ENCODE measurements around the gene SEBOX. TPM values are rescaled to one million over a fixed set of nuclear protein-coding genes. Genes with fewer than 3 reads are reported as not detected.

SEBOX gene
- polyA plus RNA-seq, 1 experiment: not detected

GRCh38 chr17:28407130-28407973 lies 42.4 kb upstream of the SEBOX start:
- Histone ChIP-seq H3K27ac (ENCODE audit: low read depth, low read length) (no peak overlapping the region), H3K4me3 (ENCODE audit: low read depth, low read length) (no peak overlapping the region), H3K27me3 (ENCODE audit: control insufficient read depth, insufficient read depth, low read length) (peaks cover 12% of the 10 kb centered on the region), H3K9me3 (ENCODE audit: control insufficient read depth, insufficient read depth, low read length) (no peaks in the 10 kb centered on the region)
- ChIA-PET POLR2A (no interaction called here), CTCF (interaction anchor here (0.6 to 6.2 kb wide), 2 partner anchors 10 to 96 kb away, joined by 8 to 39 read pairs; no protein-coding TSS in a partner anchor)
- DNase-seq (ENCODE audit: low read depth, low spot score): no peak
- TF ChIP-seq CTCF (IDR thresholded peaks at IDR 0.05; ENCODE audit: low read depth, low read length): no peak

- POLR2A ChIA-PET: no interaction called here
- DNase-seq (ENCODE audit: low read depth, low spot score): no peak
Measured at GRCh38 chr17:28406473-28406814, 41.4 kb upstream of the SEBOX start.

GRCh38 chr17:28405632-28406472 lies 40.9 kb upstream of the SEBOX start, which contains the start of gene SLC46A1:
Gene SLC46A1 (minus strand): TSS chr17:28406212. CDS start chr17:28406114, 98 bp downstream.
- no peaks in the 10 kb centered on the region for H3K9me3 ChIP-seq (ENCODE audit: control insufficient read depth, insufficient read depth, low read length)
- DNase-seq (ENCODE audit: low read depth, low spot score): no peak
- ChIA-PET POLR2A (interaction anchor here (0.5 to 1.8 kb wide), 2 partner anchors 32 to 48 kb away, joined by 3 to 6 read pairs; partner anchors contain the start of gene POLDIP2), CTCF (interaction anchor here (0.9 to 6.2 kb wide), 2 partner anchors 12 to 512 kb away, joined by 3 to 39 read pairs; partner anchors contain the start of gene LYRM9)
- peak within 1 kb of the TSS; percentile 72 for H3K4me3 ChIP-seq (ENCODE audit: low read depth, low read length)
- peaks cover 3% of the 10 kb centered on the region for H3K27me3 ChIP-seq (ENCODE audit: control insufficient read depth, insufficient read depth, low read length)
- TF ChIP-seq CTCF (IDR thresholded peaks at IDR 0.05; ENCODE audit: low read depth, low read length): no peak
- no peak within 1 kb of the TSS for H3K27ac ChIP-seq (ENCODE audit: low read depth, low read length)

More at GRCh38 chr17:28406473-28406814, 41.4 kb upstream of the SEBOX start:
- no peak overlapping the region for H3K27ac ChIP-seq (ENCODE audit: low read depth, low read length)
- no peak for TF ChIP-seq CTCF (IDR thresholded peaks at IDR 0.05; ENCODE audit: low read depth, low read length)
- H3K9me3 ChIP-seq (ENCODE audit: control insufficient read depth, insufficient read depth, low read length): no peaks in the 10 kb centered on the region
- H3K4me3 ChIP-seq (ENCODE audit: low read depth, low read length): peak overlapping the region; percentile 72
- CTCF ChIA-PET: interaction anchor here (6.2 kb wide), 1 partner anchor 11 kb away, joined by 39 read pairs; no protein-coding TSS in a partner anchor
- peaks cover 3% of the 10 kb centered on the region for H3K27me3 ChIP-seq (ENCODE audit: control insufficient read depth, insufficient read depth, low read length)

- DNase-seq (ENCODE audit: low read depth, low spot score): no peak
- no peak for TF ChIP-seq CTCF (IDR thresholded peaks at IDR 0.05; ENCODE audit: low read depth, low read length)
- peaks cover 3% of the 10 kb centered on the region for H3K27me3 ChIP-seq (ENCODE audit: control insufficient read depth, insufficient read depth, low read length)
- H3K27ac ChIP-seq (ENCODE audit: low read depth, low read length): no peak overlapping the region
- H3K4me3 ChIP-seq (ENCODE audit: low read depth, low read length): peak overlapping the region; percentile 72
- ChIA-PET POLR2A (interaction anchor here (0.5 to 1.8 kb wide), 2 partner anchors 31 to 48 kb away, joined by 3 to 6 read pairs; partner anchors contain the start of gene POLDIP2), CTCF (interaction anchor here (0.9 to 6.2 kb wide), 2 partner anchors 12 to 511 kb away, joined by 3 to 39 read pairs; partner anchors contain the start of gene LYRM9)
- no peaks in the 10 kb centered on the region for H3K9me3 ChIP-seq (ENCODE audit: control insufficient read depth, insufficient read depth, low read length)
Measured at GRCh38 chr17:28404812-28405570, 40.0 kb upstream of the SEBOX start.
